GM12864 (cell line): ENCODE results near the gene BOLL.
"Not testable (repeated sequence)": the region's sequence is repeated elsewhere in the genome, so short reads cannot be mapped to it uniquely, and the experiment has no call there.

Experiments
- DNase-seq: peaks from one replicate; pipeline ENCODE4 v3.0.0-alpha.2; 2011; ENCODE audit warnings: low read depth
- H3K4me3 ChIP-seq: 2 replicates; pipeline ENCODE4 v1.5.1; 2011; ENCODE audit warnings: mild to moderate bottlenecking, low read depth, low read length, control low read depth
- TF ChIP-seq, protein P1 (sequence below): IDR thresholded peaks from 2 replicates; pipeline ENCODE4 v1.5.1; 2011; ENCODE audit warnings: low read depth, mild to moderate bottlenecking, moderate library complexity, low read length, control low read depth, inconsistent platforms; ENCODE audit errors: missing control alignments

BOLL gene

DNA sequence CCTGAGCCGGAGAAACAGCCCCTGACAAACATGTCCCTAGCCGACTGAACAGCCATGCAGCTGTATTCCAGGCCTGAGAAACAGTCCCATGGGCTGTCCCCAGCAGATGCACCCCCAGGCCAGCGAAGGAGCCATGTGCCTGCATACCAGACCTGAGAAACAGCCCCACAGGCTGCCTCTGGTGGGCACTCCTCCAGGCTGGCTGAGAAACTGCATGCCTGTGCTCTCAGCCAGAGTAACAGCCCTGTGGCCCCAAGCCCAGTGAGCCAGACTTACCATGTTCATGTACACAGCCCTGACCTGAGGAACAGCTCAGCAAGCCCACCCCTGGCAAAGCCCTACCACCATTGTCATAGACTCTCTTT lies 24.8 kb downstream of the BOLL start:
- no peak overlapping the region for H3K4me3 ChIP-seq
- DNase-seq: no peak
- TF ChIP-seq, protein P1, sequence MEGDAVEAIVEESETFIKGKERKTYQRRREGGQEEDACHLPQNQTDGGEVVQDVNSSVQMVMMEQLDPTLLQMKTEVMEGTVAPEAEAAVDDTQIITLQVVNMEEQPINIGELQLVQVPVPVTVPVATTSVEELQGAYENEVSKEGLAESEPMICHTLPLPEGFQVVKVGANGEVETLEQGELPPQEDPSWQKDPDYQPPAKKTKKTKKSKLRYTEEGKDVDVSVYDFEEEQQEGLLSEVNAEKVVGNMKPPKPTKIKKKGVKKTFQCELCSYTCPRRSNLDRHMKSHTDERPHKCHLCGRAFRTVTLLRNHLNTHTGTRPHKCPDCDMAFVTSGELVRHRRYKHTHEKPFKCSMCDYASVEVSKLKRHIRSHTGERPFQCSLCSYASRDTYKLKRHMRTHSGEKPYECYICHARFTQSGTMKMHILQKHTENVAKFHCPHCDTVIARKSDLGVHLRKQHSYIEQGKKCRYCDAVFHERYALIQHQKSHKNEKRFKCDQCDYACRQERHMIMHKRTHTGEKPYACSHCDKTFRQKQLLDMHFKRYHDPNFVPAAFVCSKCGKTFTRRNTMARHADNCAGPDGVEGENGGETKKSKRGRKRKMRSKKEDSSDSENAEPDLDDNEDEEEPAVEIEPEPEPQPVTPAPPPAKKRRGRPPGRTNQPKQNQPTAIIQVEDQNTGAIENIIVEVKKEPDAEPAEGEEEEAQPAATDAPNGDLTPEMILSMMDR: no peak

DNA sequence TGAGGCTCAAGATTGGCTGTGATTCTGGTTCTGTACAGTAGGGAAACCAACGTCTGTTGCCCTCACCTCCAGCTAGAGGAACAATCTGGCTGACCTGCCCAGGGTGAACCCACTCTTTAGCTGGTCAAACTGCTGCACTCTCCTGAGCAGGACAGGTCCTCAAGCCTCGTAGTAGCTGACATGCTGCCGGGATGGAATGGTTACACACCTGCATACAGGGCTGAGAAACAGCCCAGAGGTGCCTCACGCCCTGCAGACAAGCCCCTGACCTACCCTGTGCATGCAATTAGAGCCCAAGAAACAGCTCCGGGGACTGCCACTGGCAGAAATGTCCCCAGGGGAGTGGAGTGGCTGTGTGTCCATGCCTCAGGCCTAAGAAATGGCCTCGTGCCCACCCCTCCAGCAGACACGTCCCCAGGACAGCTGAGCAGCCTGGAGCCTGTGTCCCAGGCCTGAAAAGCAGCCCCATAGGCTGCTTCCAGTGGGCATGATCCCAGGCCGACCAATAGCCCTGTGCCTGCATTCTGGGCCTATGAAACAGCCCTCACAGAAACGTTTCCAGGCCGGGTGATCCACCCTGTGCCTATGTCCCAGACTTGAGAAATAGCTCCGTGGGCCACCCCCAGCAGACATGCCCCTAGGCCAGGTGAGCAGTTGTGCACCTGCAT lies 25.4 kb downstream of the BOLL start:
- TF ChIP-seq, protein P1: no peak
- DNase-seq: no peak
- no peak overlapping the region for H3K4me3 ChIP-seq

DNA sequence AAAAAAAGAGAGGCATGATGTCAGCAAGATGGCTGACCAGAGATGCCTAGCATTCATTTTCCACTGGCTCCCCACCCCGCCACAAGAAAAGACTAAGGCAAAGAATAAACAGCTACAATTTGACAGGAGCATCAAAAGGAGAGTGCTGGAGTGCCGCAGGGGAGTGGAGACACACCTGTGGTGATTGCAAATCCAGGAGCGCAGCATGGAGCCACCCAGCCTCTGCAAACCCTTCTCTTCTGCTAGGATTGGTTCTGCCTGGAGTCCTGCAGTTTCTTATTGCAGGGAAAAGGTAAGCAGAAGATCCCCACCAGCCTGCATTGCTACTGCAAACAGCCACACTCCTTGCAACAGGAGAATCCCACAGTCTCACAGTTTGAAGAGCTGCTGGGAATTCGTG lies 26.1 kb downstream of the BOLL start:
- H3K4me3 ChIP-seq: no peak overlapping the region
- TF ChIP-seq, protein P1: no peak
- no peak for DNase-seq

DNA sequence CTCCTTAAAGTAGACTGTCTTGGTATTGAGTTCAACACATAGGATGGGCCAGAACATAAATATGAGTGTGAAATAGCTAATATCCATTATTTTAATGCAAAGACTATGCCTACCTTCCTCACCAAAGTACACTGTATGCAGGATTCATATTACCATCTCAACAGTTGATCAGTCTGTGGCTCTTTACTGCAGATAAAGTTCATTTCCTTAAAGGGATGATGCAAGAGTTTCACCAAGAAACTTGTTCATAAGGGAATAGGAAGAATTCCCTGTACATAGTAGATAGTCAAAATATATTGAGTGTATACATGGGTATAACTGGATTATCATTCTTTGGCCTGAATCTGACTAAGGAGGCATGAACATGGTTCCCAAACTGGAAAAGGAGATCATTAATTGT lies 44.9 kb downstream of the BOLL start:
- no peak overlapping the region for H3K4me3 ChIP-seq
- no peak for DNase-seq
- TF ChIP-seq, protein P1: no peak

DNA sequence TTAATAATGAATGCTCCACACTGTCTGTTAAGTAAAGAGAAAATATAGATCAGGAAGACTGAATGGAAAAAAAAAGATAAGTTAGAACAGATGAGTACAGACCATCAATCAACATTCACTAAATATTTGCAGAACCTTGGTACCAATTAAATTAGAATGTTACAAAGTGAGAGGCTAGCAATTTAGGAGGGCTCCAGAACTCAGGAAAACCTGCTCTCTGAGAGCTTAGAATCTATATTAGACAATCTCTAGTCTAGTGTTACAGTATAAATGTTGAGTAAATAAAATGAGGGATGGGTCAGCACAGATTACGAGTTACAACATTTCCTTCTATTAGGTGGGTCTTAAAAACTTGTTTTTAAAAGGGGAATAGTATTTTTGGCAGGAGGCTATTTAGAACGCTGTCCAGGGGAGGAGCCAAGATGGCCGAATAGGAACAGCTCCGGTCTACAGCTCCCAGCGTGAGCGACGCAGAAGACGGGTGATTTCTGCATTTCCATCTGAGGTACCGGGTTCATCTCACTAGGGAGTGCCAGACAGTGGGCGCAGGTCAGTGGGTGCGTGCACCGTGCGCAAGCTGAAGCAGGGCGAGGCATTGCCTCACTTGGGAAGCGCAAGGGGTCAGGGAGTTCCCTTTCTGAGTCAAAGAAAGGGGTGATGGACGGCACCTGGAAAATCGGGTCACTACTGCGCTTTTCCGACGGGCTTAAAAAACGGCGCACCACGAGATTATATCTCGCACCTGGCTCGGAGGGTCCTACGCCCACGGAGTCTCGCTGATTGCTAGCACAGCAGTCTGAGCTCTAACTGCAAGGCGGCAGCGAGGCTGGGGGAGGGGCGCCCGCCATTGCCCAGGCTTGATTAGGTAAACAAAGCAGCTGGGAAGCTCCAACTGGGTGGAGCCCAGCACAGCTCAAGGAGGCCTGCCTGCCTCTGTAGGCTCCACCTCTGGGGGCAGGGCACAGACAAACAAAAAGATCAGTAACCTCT lies 56.3 kb downstream of the BOLL start:
- not testable (repeated sequence) for H3K4me3 ChIP-seq, DNase-seq

DNA sequence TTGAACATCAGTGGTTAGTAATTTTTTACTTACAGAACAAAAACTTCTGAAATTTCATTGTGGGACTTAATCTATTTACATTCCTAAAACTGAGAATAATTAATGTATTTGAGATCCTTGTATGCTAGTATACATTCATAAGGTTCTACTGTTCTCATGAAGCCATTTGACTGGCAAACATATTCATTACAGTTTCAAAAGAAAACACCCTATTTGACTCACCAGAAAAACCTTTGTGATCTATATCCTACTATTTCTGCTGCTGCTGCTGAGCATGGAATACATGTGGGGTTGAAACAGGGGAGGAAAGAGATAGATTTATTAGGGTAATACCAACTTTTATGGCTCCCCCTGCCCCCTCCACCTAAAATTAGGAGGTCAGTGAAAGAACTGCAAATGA lies 58.1 kb downstream of the BOLL start:
- no peak overlapping the region for H3K4me3 ChIP-seq
- DNase-seq: no peak
- TF ChIP-seq, protein P1: no peak

DNA sequence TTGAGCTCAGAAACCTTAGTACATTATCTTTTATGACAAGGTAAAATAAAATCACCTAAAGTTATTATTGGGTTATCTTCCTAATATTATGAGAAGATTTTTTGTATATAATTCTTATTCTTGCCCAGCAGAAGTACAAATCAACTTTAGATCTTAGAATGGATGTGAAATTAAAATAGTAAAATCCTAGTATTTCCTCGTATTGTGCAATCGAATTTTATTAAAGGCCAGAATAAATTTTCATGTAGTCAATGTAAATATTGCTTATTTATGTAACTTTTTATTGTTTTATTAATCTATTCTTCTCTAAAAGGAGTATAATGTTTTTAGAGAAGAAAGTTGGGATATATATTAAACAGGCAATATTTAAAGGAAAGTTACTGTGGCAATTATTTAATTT lies 67.3 kb downstream of the BOLL start:
- no peak for DNase-seq
- no peak overlapping the region for H3K4me3 ChIP-seq
- TF ChIP-seq, protein P1: no peak
